Upper lobe of left lung (tissue), 4 donors: ENCODE measurements around the gene CDV3.

Source experiments
- EP300 ChIP-seq, 4 donors: sonication (generic); formaldehyde crosslinking; IDR thresholded peaks; one replicate each; pipeline ENCODE4 v1.5.1; 2017; ENCODE audit warnings: antibody characterized with exemption in 4 of 4, control low read depth in 2 of 4
- POLR2A ChIP-seq, 4 donors: fragments of 450-650 bp; IDR thresholded peaks; one replicate each; pipeline ENCODE4 v1.5.1; 2016 to 2017; ENCODE audit warnings: antibody characterized with exemption in 4 of 4, mild to moderate bottlenecking in 2 of 4
- POLR2AphosphoS5 ChIP-seq, 2 donors: sonication (generic); formaldehyde crosslinking; IDR thresholded peaks; one replicate each; pipeline ENCODE4 v1.5.1; 2017; ENCODE audit warnings: antibody characterized with exemption in 2 of 2
- TF ChIP-seq, protein P1 (sequence below), 6 experiments: fragments of 450-650 bp in 4 of 6; fragments of 200-600 bp in 2 of 6; sonication (generic) in 2 of 6; IDR thresholded peaks; one replicate each; pipeline ENCODE4 v1.5.1; 2016 to 2019; ENCODE audit warnings: antibody characterized with exemption in 6 of 6

DNA sequence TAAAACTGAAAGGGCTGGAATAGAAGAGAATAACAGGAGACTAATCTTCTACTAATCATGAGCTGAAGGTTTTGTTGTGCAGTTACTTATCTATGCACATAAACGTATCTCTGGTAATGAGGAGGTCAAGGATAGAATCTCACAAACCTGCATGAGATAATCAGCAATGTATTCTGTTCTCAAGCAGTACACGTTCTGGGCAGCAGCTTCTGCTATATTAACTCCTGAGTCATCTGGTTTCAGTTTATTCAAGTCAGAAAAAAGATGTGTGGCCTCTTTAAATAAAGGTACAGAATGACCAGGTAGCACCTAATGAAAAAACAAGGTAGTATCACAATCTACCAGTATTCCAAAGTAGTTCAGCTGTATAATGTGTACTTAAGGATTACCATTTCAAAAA, 34.9 kb downstream of the CDV3 start:
- TF ChIP-seq, protein P1, sequence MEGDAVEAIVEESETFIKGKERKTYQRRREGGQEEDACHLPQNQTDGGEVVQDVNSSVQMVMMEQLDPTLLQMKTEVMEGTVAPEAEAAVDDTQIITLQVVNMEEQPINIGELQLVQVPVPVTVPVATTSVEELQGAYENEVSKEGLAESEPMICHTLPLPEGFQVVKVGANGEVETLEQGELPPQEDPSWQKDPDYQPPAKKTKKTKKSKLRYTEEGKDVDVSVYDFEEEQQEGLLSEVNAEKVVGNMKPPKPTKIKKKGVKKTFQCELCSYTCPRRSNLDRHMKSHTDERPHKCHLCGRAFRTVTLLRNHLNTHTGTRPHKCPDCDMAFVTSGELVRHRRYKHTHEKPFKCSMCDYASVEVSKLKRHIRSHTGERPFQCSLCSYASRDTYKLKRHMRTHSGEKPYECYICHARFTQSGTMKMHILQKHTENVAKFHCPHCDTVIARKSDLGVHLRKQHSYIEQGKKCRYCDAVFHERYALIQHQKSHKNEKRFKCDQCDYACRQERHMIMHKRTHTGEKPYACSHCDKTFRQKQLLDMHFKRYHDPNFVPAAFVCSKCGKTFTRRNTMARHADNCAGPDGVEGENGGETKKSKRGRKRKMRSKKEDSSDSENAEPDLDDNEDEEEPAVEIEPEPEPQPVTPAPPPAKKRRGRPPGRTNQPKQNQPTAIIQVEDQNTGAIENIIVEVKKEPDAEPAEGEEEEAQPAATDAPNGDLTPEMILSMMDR (IDR thresholded peaks at IDR 0.05) = no peak
- TF ChIP-seq EP300 (IDR thresholded peaks at IDR 0.05) (no peak), POLR2A (IDR thresholded peaks at IDR 0.05) (no peak), POLR2AphosphoS5 (IDR thresholded peaks at IDR 0.05) (no peak)
